Measurements from ENCODE around the gene CANT1.

DNA sequence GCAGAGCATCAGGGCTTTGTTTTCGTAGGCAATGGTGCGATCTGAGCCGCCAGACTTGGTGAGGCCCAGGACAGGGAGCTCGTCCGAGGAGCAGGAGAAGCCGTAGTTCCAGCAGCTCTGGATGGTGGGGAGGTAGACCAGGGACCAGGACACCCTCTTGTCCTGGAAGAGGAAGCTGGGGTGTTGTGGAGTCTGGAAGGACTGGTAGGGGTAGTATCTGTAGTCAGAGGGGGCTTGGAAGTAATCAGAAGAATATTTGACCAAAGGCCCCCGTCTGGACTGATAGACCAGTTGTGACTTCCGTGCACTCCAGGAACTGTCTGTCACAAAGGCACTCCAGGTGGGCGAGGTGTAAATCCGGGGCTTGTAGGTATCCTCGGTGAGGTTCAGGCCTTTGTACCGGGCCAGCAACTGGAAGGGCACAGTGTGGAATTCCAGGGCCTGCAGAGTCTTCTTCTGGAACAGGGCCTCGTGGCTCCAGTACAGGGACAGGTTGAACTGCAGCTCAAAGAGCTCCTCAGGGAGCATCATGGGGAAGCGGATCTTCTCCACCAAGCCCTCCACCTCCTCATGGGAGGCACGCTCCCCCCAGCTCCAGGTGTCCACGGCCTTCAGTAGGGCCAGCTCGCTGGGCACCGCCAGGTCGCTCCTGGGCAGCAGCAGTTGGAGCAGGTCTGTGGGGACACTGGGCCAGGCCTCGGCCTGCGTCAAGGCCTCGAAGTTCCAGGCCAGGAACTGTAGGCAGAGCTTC is 37.6 kb downstream of the CANT1 start:
- no peak for TF ChIP-seq GATA2 (IDR thresholded peaks at IDR 0.05; ENCODE audit: low read depth, low read length)
- no peak for TF ChIP-seq GATA3 (IDR thresholded peaks at IDR 0.05; ENCODE audit: low read depth, low read length)
